Spleen (tissue), 11 donors: ENCODE results near the gene SLC26A1. TPM values are rescaled to one million over a fixed set of nuclear protein-coding genes. Genes with fewer than 3 reads are reported as not detected.
A peak's percentile ranks its signal among the peaks of the same experiment; 100 is the strongest.

ENCODE experiments used
- DNase-seq: peaks from one replicate; pipeline ENCODE4 v3.0.0-alpha.2; 2020
- H3K27ac ChIP-seq, 8 donors: fragments of 200-600 bp; sonication (generic) in 7 of 8; 1 replicate in 4 of 8; 2 replicates in 4 of 8; pipeline versions ENCODE4 v1.5.0 to v1.8.0; 2016 to 2021; ENCODE audit warnings: inconsistent platforms in 4 of 8, mild to moderate bottlenecking in 4 of 8, moderate library complexity in 1 of 8
- H3K27me3 ChIP-seq, 7 donors: fragments of 200-600 bp; sonication (generic) in 6 of 7; replicated peaks in 1 of 7; 1 replicate in 4 of 7; 2 replicates in 3 of 7; pipeline versions ENCODE4 v1.5.0 to v1.8.0; 2016 to 2021; ENCODE audit warnings: inconsistent platforms in 3 of 7, mild to moderate bottlenecking in 1 of 7
- H3K36me3 ChIP-seq, 6 donors: fragments of 200-600 bp; sonication (generic) in 5 of 6; 1 replicate in 4 of 6; 2 replicates in 2 of 6; pipeline versions ENCODE4 v1.5.0 to v1.8.0; 2016 to 2021; ENCODE audit warnings: inconsistent platforms in 2 of 6
- H3K4me1 ChIP-seq, 6 donors: fragments of 200-600 bp; sonication (generic) in 5 of 6; 1 replicate in 3 of 6; 2 replicates in 3 of 6; pipeline versions ENCODE4 v1.5.0 to v1.8.0; 2016 to 2021; ENCODE audit warnings: inconsistent platforms in 3 of 6
- H3K4me3 ChIP-seq, 8 donors: fragments of 200-600 bp; sonication (generic) in 7 of 8; 1 replicate in 4 of 8; 2 replicates in 4 of 8; pipeline versions ENCODE4 v1.5.0 to v1.8.0; 2016 to 2021; ENCODE audit warnings: inconsistent platforms in 4 of 8, mild to moderate bottlenecking in 4 of 8, moderate library complexity in 2 of 8
- H3K9me3 ChIP-seq, 8 donors: fragments of 200-600 bp; sonication (generic) in 7 of 8; 1 replicate in 4 of 8; 2 replicates in 4 of 8; pipeline versions ENCODE4 v1.5.0 to v1.8.0; 2016 to 2021; ENCODE audit warnings: inconsistent platforms in 4 of 8
- POLR2A ChIP-seq, 3 donors: fragments of 450-650 bp; IDR thresholded peaks; one replicate each; pipeline ENCODE4 v1.5.1; 2017; ENCODE audit warnings: antibody characterized with exemption in 3 of 3, mild to moderate bottlenecking in 1 of 3
- POLR2AphosphoS5 ChIP-seq, 3 donors: sonication (generic); formaldehyde crosslinking; IDR thresholded peaks; one replicate each; pipeline ENCODE4 v1.5.1; 2017; ENCODE audit warnings: antibody characterized with exemption in 3 of 3
- WGBS, 5 donors: extraction: QIAGEN DNeasy Blood & Tissue Kit in 3 of 5; methylation state at CpG; one replicate each; pipeline versions ENCODE4 v1.1.5 to v1.1.7; 2013 to 2018; 5-methylcytosine and 5-hydroxymethylcytosine counted together
- intact Hi-C: fragments of 100-400 bp; cut with DNase I; formaldehyde crosslinking; loops from one replicate; pipeline ENCODE4 v1.15.0; 2023; ENCODE audit warnings: low total_unique reads
- polyA plus RNA-seq, 3 donors: library from polyadenylated mRNA; stranded (reverse); fragments of 200-250 nt; gene quantifications; one replicate each; pipeline ENCODE4 v1.2.1, GENCODE V29; 2013
- total RNA-seq, 7 donors: library from RNA; depleted of rRNA in 3 of 7; stranded (reverse); fragments of >200 nt in 3 of 7; fragmentation: NEBNext Ultra II Directional in 4 of 7; extraction: Animal tissue kit (Norgen Biotek cat#: 25700) in 4 of 7; gene quantifications; one replicate each; pipeline versions ENCODE4 v1.1.0 to v1.2.1, GENCODE V29; 2016 to 2021
- TF ChIP-seq, protein P1 (sequence below), 11 experiments: fragments of 200-600 bp in 7 of 11; fragments of 450-650 bp in 4 of 11; sonication (generic) in 4 of 11; IDR thresholded peaks in 8 of 11; conservative IDR thresholded peaks in 3 of 11; 1 replicate in 7 of 11; 2 replicates in 4 of 11; pipeline versions ENCODE4 v1.4.0 to v1.8.0; 2016 to 2021; ENCODE audit warnings: antibody characterized with exemption in 11 of 11, inconsistent platforms in 4 of 11, mild to moderate bottlenecking in 1 of 11
- donor health status: healthy with polysubstance abuse.
- donor health status: DM: no; HTN: no; CAD: no; lungs with moderate emphysema.
- donor health status: DM: no; HTN: no; CAD: no.
- donor health status: Bipolar disorder and iron deficiency.
- donor health status: healthy.
- donor health status: DM: no; HTN: no; CAD: no.
- donor health status: DM: yes; HTN: yes; CAD: no.

The SLC26A1 gene
- total and polyA plus RNA-seq, 10 donors, result 0.07 to 0.68 (median 0.24) TPM; not detected in 1

DNA sequence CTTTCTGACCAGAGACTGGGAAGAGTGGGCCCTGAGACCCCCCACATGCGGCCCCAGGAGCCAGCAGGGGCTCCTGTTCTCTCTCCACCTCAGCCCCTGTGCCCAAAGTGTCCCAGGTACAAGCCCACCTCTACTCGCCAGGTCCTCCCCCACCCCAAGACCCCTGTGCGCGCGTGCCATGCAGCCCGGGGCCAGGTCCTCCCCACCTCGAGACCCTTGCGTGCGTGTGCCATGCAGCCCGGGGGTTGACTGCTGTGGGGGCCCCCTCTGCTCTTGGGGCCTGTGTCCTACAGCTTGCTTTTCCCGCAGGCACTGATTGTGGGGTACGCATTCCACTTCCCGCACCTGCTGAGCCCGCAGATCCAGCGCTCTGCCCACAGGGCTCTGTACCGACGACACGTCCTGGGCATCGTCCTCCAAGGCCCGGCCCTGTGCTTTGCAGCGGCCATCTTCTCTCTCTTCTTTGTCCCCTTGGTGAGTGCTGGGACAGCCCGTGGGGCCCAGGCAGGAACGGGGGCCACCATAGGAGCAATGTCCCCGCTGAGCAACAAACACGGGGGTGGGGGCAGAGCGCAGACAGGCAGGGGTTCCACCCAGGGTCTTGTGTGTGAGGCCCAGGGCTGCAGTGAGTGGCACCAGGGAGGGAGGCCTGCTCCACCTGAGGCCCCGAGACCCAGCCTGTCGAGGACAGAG lies 40.2 kb downstream of the SLC26A1 start:
- H3K27ac ChIP-seq, result no peak overlapping the region
- H3K9me3 ChIP-seq, result no peaks in the 10 kb centered on the region
- peaks cover 0 to 69% (median 34%) of the 10 kb centered on the region in 6 donors for H3K36me3 ChIP-seq
- 87 to 97% (median 95%) methylated on average over 16 to 28 of the region's 28 CpGs for WGBS, 5 donors
- intact Hi-C loops, result no loop called here
- peaks cover 0 to 8% (median 3%) of the 10 kb centered on the region in 6 donors for H3K4me1 ChIP-seq
- TF ChIP-seq POLR2A (IDR thresholded peaks at IDR 0.05) (no peak), POLR2AphosphoS5 (IDR thresholded peaks at IDR 0.05) (peak in 1 of 3 donors; percentile 41)
- DNase-seq, result peak; percentile 64
- H3K4me3 ChIP-seq, result no peak overlapping the region
- no peaks in the 10 kb centered on the region for H3K27me3 ChIP-seq

DNA sequence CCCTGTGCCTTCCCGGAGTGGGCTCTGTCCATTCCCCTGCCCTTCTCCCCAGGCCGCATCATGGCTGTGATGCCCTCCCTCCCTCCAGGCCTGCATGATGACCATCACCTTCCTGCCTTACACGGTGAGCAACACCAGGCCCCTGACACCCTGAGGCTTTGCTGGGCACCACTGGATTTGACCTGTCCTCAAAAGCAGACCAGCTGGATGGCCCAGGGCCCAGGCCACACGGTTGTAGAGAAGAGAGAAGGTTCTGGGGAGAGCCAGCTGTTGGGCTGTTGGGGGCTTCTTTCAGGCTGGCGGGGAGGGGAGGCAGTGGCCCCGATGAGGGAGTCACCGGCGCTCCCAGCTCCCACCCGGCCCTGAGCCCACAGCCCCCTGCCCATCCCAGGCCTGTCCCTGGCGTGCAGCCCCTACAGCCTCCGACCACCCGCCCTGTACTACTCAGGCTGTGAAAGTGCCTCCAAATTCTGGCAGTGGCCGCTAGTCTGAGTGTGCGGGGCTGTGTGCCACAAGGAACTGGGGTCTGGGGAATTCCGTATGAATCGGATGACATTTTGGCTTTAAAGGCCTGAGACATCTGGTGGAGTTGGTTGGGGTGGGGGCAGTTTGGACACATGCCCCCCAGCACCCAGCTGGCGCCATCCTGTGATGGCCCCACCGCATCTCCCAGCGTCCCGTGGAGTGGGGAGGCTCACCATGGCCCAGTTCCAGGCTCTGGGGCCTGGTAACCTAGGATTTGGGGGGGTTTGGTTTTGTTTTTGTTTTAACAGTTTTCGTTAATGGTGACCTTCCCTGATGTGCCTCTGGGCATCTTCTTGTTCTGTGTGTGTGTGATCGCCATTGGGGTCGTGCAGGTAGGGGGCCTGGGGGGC lies 41.4 kb downstream of the SLC26A1 start:
- intact Hi-C loops, result no loop called here
- peaks cover 0 to 57% (median 29%) of the 10 kb centered on the region in 6 donors for H3K36me3 ChIP-seq
- no peak for TF ChIP-seq POLR2AphosphoS5 (IDR thresholded peaks at IDR 0.05)
- no peak for TF ChIP-seq POLR2A (IDR thresholded peaks at IDR 0.05)
- TF ChIP-seq, protein P1, sequence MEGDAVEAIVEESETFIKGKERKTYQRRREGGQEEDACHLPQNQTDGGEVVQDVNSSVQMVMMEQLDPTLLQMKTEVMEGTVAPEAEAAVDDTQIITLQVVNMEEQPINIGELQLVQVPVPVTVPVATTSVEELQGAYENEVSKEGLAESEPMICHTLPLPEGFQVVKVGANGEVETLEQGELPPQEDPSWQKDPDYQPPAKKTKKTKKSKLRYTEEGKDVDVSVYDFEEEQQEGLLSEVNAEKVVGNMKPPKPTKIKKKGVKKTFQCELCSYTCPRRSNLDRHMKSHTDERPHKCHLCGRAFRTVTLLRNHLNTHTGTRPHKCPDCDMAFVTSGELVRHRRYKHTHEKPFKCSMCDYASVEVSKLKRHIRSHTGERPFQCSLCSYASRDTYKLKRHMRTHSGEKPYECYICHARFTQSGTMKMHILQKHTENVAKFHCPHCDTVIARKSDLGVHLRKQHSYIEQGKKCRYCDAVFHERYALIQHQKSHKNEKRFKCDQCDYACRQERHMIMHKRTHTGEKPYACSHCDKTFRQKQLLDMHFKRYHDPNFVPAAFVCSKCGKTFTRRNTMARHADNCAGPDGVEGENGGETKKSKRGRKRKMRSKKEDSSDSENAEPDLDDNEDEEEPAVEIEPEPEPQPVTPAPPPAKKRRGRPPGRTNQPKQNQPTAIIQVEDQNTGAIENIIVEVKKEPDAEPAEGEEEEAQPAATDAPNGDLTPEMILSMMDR (IDR thresholded peaks at IDR 0.05 in 8 of 11, conservative IDR thresholded peaks at IDR 0.05 in 3 of 11), result no peak
- 89 to 94% (median 91%) methylated on average over 19 to 23 of the region's 23 CpGs for WGBS, 5 donors
- H3K4me3 ChIP-seq, result no peak overlapping the region
- no peak overlapping the region for H3K27ac ChIP-seq
- no peaks in the 10 kb centered on the region for H3K9me3 ChIP-seq
- no peaks in the 10 kb centered on the region for H3K27me3 ChIP-seq
- H3K4me1 ChIP-seq, result peaks cover 0 to 20% (median 6%) of the 10 kb centered on the region in 6 donors
- DNase-seq, result peak; percentile 68

DNA sequence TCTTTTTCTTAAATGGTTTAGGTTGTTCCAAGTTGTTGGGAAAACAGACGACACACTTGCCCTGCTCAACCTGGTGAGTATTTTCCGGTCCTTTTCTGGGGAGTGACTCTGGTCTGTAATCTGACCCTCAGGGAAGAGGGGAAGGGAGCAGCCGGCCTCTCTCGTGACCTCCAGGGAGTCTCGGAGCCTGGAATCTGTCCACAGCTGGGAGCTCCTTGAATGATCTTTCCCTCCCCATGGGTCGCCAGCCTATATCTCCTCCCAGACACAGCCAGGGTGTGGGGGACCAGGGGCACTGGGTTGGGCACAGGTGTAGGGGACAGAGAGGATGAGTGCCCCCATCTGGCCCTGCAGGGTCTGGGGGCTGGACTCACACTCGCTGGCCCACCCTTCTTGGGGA lies 42.0 kb downstream of the SLC26A1 start:
- Histone ChIP-seq H3K27ac (no peak overlapping the region), H3K4me3 (no peak overlapping the region), H3K4me1 (peaks cover 0 to 26% (median 6%) of the 10 kb centered on the region in 6 donors), H3K36me3 (peaks cover 0 to 52% (median 29%) of the 10 kb centered on the region in 6 donors), H3K9me3 (no peaks in the 10 kb centered on the region), H3K27me3 (no peaks in the 10 kb centered on the region)
- peak; percentile 52 for DNase-seq
- 81 to 92% (median 84%) methylated on average over 5 to 7 of the region's 7 CpGs for WGBS, 5 donors
- intact Hi-C loops, result no loop called here
- TF ChIP-seq POLR2AphosphoS5 (IDR thresholded peaks at IDR 0.05) (peak in 1 of 3 donors; percentile 2), POLR2A (IDR thresholded peaks at IDR 0.05) (no peak)
- TF ChIP-seq, protein P1 (IDR thresholded peaks at IDR 0.05 in 8 of 11, conservative IDR thresholded peaks at IDR 0.05 in 3 of 11), result no peak

DNA sequence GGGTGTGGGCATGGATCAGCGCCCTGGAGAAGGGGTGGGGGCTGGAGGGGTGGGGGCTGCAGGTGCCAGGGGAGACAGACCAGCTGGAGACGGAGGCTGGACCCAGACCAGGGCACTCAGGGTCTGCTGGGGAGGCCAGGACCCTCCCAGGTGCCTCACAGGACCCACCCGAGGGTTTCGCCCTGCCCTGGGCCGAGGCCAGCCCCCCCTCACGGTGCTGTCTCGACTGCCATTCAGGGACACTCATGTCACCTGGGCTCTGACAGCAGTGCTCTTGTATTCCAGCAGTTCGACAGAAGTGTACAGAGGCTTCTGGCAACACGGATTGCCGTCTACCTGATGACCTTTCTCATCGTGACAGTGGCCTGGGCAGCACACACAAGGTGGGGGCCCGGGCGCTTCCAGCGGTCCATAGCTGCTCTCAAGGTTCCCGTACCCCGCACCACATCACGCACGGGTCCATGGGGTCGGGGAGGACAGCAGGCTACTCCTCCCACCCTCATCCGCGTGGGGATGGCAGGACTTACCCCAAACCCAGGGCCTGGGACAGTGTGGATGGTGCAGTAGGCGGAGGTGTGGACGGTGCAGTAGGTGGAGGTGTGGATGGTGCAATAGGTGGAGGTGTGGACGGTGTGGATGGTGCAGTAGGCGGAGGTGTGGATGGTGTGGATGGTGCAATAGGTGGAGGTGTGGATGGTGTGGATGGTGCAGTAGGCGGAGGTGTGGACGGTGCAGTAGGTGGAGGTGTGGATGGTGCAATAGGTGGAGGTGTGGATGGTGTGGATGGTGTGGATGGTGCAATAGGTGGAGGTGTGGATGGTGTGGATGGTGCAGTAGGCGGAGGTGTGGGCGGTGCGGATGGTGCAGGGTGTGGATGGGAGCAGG lies 42.8 kb downstream of the SLC26A1 start:
- peaks cover 0 to 44% (median 23%) of the 10 kb centered on the region in 6 donors for H3K36me3 ChIP-seq
- no peak overlapping the region for H3K27ac ChIP-seq
- H3K9me3 ChIP-seq, result no peaks in the 10 kb centered on the region
- TF ChIP-seq, protein P1 (IDR thresholded peaks at IDR 0.05 in 8 of 11, conservative IDR thresholded peaks at IDR 0.05 in 3 of 11), result no peak
- TF ChIP-seq POLR2AphosphoS5 (IDR thresholded peaks at IDR 0.05), result peak in 1 of 3 donors; percentile 15
- no peaks in the 10 kb centered on the region for H3K27me3 ChIP-seq
- peaks cover 0 to 30% (median 6%) of the 10 kb centered on the region in 6 donors for H3K4me1 ChIP-seq
- intact Hi-C loops, result no loop called here
- 89 to 92% (median 91%) methylated on average over 24 to 30 of the region's 30 CpGs for WGBS, 5 donors
- no peak overlapping the region for H3K4me3 ChIP-seq
- DNase-seq, result peak; percentile 62
